ENCODE results near the gene DRAM1.

DRAM1 gene

GRCh38 chr12:101942250-101942605 is 64.8 kb downstream of the DRAM1 start:
- DNase-seq: no peak

- DNase-seq: no peak
Observed at GRCh38 chr12:101945369-101946232, 68.2 kb downstream of the DRAM1 start.

- DNase-seq: no peak
Observed at GRCh38 chr12:101946233-101946611, 68.8 kb downstream of the DRAM1 start.

- no peak for DNase-seq
Observed at GRCh38 chr12:101947316-101947715, 69.9 kb downstream of the DRAM1 start.

GRCh38 chr12:101948365-101948764 is 71.0 kb downstream of the DRAM1 start:
- no peak for DNase-seq

GRCh38 chr12:101951002-101951670 is 73.8 kb downstream of the DRAM1 start:
- no peak for DNase-seq

GRCh38 chr12:101954113-101954512 is 76.7 kb downstream of the DRAM1 start:
- DNase-seq: no peak

- no peak for DNase-seq
Observed at GRCh38 chr12:101954676-101955075, 77.3 kb downstream of the DRAM1 start.

GRCh38 chr12:101957252-101957959 is 80.0 kb downstream of the DRAM1 start:
- no peak for DNase-seq

- no peak for DNase-seq
Observed at GRCh38 chr12:101959607-101960006, 82.2 kb downstream of the DRAM1 start.

GRCh38 chr12:101962486-101962885 is 85.1 kb downstream of the DRAM1 start:
- no peak for DNase-seq

GRCh38 chr12:101963697-101964096 is 86.3 kb downstream of the DRAM1 start:
- DNase-seq: no peak

- DNase-seq: no peak
Observed at GRCh38 chr12:101966496-101966895, 89.1 kb downstream of the DRAM1 start.

- no peak for DNase-seq
Observed at GRCh38 chr12:101967506-101967905, 90.1 kb downstream of the DRAM1 start.

GRCh38 chr12:101968770-101969169 is 91.4 kb downstream of the DRAM1 start:
- no peak for DNase-seq
